ENCODE results near the gene EFCAB12.
A peak's percentile ranks its signal among the peaks of the same experiment; 100 is the strongest.

EFCAB12 gene

DNA sequence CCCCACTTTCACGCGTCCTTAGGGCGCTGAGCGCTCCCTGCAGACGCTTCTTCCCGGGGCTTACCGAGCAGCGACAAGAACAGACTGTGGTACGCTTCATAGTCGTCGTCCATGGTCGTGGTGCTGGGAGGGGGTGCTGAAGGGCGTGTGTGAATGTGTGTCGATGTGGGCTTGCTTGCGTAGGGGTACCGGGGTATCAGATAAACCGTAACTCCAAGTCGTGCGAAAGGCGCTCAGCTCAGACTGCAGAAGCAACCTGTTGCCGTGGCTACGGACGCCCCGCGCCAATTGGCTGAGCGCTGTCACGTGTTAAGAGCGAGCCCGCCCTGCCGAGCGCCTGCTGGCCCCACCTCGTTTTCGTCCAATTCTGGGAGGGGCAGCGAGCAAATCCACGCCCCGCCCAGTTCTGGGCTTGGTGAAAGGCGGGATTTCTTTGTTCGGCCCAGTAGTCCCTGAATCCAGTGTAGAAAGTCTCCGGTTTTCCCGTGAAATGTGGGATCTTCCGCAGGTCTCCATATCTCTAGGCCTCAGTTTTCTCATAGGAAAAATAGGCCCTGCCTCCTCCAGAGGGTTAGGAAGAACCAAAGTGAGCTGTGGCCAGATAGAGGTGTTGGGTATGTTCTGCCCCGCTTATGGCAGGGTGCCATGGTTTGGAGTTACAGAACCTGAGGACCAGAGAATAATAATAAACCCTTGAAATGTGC is at the start of gene EFCAB12:
TSS of gene EFCAB12 (minus strand) at position 261 of the 704 bp plus-strand sequence. CDS start at position 113, 148 bp downstream.
- peak; percentile 93 for DNase-seq

DNA sequence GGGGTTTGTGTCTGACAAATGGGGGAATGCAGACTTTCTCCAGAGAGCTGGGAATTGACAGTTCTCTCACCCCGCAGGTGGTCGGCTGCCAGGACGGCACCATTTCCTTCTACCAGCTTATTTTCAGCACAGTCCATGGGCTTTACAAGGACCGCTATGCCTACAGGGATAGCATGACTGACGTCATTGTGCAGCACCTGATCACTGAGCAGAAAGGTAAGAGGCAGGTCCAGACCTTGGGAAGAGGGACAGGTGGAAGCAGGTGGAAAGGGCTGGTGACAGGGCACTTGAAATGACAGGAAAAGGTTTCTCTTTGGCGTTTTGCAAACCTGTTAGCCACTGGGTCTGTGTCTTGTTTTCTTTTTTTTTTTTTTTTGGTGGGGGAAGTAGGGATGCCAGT is 48.1 kb upstream of the EFCAB12 start:
- DNase-seq = no peak

DNA sequence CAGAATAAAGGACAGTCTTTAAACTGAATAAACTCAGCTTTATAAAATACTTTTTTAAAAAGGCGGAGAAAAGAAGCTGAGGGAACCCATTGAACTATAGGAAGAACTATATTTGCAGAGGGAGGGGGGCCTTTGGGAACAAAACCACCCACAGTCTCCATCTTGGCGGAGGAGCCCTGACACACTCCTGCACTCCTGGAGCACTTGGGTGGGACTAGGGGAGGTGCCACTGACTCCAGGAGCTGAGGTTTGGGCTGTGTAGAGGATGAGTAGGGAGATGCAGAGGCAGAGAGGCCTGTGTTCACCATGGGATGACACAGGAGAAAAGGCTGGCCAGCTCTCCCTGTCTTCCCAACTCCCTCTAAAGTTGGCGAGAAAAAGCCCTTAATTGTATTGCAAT is 47.4 kb upstream of the EFCAB12 start:
- no peak for DNase-seq

DNA sequence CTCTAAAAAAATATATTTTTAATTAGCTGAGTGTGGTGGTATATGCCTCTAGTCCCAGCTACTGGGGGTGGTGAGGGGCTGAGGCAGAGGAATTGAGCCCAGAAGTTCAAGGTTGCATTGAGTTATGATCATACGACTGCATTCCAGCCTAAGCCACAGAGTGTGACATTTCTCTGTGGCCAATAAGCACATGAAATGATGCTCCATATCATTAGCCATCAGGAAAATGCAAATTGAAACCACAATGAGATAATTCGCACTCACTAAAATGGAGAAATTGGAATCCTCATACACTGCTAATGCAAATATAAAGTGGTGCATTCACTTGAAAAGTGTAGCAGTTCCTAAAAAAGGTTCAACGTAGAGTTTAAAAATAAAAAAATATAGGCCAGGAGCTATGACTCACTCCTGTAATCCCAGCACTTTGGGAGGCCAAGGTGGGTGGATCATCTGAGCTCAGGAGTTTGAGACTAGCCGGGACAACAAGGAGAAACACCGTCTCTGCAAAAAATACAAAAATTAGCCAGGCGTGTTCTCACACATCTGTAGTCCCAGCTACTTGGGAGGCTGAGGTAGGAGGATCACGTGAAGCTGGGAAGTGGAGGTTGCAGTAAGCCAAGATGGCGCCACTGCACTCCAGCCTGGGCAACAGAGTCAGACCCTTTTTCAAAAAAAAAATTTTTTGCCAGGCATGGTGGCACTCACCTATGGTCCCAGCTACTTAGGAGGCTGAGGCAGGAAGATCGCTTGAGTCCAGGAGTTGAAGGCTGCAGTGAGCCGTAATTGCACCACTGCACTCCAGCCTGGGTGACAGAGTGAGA is 46.8 kb upstream of the EFCAB12 start:
- DNase-seq = no peak

DNA sequence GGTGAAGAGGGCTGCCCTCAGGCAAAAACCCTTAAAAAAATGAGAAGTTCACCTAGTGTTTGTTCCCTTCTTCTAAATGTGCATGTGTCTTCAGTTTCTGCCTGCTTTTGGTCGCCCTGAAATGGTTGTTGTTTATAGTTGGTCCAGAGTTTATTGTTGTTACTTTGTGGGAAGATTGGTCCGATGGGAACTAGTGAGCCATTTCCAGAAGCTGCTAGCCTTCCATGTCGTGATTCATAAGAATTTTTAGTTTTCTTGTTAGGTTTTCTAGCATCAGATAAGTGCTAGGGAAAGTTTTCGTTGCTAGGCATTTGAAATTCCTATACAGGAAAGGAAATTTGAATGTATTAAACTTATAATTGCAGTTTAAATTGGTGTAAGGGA is 45.3 kb upstream of the EFCAB12 start:
- DNase-seq = no peak

DNA sequence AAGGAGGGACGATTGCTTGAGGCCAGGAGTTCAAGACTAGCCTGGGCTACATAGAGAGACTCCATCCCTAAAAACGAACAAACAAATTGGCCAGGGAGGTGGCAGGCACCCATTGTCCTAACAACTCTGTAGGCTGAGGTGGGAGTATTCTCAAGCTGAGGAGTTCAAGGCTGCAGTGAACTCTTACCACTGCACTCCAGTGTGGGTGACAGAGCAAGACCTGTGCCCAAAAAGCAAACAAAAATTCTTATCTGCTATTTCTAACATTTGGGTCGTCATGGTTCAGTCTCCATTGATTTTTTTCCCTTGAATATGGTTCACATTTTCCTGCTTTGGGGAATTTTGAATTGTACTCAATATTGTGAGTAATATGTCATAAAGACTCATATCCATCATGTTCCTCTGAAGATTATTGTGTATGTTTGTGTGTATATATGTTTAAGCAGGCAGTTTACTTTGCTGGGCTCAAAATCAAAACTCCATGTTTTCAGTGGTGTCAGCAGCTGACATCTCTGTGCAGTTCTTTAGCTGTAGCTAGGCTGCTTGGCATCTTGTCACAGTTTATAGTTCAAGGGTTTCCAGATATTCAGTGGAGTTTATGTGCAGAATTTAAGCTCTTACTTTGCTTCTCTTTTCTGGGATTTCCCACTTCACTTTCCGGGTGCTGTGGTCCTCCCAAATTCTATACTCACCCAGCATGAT is 44.8 kb upstream of the EFCAB12 start:
- DNase-seq = no peak

DNA sequence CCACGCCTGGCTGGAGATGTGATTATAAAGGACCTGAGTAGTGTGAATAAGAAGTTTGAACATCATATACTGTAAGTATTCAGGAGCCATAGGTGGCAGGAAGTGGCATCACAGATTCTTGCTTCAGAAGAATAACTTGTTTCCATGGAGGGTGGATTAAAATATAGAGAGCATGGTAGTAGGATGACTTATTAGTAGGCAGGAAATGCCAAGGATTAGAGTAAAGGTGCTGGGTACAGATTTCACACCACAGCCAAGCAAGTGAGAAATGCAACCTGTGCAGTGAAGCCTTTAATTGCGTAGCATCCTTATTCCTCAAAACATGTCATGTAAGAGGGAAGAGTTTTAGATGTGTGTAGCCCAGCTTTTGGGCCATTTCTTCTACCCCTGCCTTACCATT is 42.4 kb upstream of the EFCAB12 start:
- DNase-seq = no peak

DNA sequence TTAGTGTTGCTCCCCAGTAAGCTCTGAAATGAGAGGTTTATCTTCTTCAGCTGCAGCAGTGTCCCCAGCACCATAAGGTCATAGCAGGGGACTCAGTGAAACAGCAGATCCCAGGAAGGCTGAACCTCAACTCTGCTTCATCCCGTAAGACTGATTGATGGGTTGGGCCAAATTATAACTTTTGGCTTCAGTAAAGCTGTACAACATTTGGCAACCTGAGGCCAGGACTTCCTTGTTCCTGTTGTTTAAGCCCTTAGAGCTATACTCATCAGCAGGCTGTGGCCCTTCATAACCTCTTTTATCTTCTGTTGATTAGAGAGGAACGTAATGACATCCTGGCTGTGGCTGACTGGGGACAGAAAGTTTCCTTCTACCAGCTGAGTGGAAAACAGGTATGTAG is 40.6 kb upstream of the EFCAB12 start:
- DNase-seq = no peak

DNA sequence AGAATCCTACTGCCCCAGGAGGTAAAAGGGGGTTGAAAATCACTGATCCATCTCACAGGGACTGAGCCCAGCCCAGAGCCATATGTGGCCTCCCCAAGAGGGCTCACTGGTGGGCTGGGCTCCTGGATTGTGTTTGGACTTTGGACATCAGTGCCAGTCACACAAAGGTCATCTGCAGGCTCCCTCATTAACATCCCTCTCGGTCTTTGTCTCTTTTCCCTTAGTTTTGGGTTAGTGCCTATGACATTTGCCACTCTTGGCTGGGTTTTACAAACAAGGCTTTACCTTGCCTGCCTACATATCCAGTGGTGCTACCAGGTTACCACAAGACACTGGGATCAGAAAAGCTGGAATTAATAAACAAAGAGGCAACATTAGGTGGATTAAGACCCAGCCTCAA is 39.5 kb upstream of the EFCAB12 start:
- DNase-seq = no peak

DNA sequence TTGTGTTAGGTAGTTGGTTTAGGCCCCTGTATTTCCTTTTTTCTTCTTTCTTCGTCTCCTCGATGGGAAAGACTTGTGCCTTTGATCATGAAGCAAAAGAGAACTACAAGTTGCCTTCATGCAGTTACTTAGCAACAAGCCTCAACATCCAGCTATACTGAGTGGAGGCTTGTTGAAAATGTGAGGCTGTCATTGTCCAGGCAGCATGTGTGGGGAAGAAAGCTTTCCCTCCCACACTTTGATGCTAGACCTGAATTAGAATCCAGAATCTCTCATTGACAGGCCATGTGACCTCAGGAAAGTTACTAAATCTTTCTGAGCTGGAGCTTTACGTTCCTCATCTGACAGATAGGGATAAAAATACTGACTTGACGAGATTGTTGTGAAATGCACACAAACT is 35.3 kb upstream of the EFCAB12 start:
- no peak for DNase-seq

DNA sequence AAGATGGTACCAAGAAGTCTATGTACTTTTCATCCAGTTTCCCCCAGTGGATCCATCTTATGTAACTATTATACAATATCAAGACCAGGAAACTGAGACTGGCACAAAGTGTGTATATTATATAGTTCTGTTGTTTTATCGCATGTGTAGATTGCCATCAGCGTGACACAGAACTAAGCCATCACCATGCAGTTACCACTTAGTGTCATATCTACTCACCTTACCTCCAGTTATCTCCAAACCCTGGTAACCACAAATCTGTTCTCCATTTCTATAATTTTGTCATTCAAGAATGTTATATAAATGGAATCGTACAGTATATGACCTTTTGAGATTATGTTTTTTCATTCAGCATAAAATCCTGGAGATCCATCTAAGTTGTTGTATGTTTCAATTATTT is 34.7 kb upstream of the EFCAB12 start:
- no peak for DNase-seq

DNA sequence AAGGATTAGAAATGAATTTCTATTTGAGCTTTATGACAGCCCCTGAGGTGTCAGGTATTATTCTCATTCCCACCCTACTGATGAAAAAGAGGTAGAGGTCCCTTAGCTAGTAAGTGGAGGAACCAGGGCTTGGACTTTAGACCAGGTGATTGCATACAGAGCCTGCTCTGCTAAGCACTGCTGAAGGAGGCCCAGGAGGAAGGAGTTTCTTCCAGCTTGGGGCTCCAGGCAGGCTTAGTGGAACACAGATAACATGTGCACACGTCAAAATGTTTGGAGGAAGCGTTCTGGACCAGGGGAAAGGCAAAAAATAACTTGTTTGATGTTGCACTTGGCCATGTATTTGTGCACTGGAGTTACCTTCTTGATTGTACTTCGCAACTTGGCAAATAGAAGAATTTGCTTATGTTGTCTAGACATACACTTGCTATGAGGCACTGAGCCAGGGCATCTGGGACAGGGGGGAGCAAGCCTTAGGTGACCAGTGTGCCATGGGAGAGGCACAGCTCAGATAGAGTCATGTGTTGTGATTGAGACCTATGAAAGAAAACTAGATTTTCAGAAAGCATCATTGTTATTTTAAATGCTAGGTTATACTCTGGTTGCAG is 34.0 kb upstream of the EFCAB12 start:
- DNase-seq = no peak

DNA sequence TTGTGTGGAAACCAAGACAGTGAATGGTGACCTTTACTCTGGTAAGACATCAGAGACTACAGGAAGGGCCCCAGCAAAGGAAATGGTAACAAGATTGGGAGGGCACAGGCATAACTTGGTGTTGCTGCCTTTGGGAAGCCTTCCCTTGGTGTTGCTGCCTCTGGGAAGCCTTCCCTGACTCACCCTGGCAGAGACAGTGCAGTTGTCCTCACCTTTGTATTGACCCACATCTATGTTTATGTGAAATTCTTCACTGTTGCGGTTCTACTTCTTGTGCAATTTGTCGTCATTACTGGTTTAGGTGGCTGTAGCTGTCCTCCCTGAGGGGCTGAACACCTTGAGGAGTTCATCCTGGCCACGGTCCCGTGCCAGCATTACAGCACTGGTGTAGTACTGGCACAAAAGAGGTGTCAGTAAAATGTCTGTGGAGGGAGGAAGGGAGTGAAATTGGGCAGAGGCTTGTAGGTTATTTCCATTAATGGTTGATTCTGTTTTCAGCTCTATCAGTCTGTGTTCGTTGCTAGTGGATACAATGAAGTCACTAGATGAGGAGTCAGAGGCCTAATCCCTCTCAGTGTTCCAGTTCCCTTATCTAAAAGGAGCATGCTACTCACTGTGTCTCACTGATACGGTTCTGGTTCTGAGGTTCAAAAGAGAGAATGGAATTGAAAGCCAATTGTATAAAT is 33.2 kb upstream of the EFCAB12 start:
- DNase-seq = no peak

DNA sequence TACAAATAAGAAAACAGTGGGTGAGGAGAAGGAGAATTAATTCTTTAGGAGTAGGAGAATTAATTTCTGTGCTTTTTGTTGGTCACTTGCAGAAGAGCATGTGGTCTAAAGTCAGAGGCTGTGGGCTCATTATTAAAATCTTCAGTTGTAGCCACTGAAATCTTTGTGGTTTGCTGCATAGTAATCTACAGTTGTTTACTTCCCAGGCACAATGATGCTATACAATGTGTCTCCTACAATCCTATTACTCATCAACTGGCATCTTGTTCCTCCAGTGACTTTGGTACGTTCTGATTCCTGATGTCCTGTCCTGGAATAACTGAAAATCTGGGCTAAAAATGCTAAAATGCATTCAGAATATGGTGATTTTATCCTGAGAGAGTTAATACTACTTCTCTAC is 32.6 kb upstream of the EFCAB12 start:
- DNase-seq = no peak

DNA sequence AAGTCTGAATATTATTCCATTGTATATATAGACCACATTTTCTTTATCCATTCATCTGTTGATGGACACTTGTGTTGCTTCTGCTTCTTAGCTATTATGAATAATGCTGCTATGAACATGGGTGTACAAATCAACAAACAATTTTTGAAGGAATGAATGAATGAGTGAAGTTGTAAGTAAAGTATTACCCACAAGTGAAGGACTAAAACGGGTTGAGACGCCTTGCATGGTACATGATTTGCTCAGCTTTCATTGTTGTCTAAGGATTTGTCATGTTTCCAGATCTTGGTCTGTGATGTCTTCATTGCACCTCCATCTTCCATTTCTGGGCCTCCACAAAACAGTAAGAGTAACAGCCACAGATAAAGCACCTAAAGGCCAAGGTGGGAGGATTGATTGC is 32.1 kb upstream of the EFCAB12 start:
- no peak for DNase-seq

DNA sequence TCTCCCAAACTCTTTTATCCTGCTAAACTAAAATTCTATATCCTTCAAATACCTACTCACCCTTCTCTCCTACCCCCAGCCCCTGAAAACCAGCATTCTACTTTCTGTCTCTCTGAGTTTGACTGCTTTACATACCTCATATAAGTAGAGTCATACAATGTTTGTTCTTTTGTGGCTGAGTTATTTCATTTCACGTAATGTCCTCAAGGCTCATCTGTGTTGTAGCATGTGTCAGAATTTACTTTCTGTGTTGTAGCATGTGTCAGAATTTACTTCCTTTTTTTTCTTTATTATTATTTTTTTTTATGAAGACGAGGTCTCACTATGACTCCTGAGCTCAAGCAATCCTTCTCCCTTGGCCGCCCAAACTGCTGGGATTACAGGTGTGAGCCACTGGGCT is 31.7 kb upstream of the EFCAB12 start:
- DNase-seq = no peak

DNA sequence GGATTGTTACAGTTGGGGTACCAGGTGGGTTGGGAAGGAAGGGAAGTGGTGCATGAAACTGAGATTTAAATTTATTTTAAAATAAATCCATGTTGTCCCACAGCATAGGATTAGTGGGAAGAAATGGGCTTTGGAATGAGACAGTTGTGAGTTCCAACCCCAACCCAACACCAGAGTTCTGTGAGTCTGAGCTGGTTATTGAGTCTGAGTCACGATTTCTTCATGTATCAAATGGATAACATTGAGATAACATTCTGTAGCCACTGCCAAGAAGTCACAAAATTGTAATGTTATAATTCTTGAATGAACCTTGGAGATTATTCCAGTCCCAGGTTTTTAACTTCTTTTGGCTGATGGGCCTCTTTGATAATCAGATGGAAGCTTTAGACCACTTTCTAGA is 25.3 kb upstream of the EFCAB12 start:
- DNase-seq = no peak

DNA sequence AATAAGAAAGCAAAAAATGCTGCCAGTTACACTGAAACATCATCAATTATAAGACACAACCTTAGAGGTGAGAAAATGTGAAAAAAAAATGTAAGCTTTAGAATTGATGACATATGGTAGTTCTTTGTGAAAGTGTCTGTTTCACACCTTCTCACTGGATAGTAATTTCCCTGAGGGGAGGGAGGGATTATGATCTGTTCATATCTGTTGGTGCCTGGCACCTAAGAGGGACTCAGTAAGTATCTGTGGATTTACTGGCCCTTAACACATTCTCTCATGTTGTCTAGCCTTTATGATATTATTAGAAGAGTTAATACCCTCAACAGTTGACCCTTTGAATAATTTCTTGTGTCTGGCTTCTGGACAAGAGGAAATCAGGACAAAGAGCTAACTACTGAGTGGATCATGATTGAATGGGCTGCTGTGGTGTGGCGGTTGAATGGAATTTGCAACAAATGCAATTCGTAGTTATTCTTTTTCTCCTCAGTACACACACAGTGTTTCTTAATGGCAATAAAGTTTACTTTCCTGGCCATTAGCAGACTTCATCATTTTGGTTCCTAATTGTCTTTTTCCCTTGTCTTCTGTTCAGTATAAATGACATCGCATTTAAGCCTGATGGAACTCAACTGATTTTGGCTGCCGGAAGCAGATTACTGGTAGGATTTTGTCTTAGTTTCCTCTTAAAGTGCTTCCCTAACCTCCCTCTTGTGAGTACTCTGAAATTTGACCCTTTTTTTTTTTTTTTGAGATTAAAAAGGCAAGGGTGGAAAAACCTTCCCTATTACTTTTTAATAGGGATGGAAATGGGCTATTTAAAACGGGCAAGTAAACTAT is 21.1 kb upstream of the EFCAB12 start:
- DNase-seq = no peak

DNA sequence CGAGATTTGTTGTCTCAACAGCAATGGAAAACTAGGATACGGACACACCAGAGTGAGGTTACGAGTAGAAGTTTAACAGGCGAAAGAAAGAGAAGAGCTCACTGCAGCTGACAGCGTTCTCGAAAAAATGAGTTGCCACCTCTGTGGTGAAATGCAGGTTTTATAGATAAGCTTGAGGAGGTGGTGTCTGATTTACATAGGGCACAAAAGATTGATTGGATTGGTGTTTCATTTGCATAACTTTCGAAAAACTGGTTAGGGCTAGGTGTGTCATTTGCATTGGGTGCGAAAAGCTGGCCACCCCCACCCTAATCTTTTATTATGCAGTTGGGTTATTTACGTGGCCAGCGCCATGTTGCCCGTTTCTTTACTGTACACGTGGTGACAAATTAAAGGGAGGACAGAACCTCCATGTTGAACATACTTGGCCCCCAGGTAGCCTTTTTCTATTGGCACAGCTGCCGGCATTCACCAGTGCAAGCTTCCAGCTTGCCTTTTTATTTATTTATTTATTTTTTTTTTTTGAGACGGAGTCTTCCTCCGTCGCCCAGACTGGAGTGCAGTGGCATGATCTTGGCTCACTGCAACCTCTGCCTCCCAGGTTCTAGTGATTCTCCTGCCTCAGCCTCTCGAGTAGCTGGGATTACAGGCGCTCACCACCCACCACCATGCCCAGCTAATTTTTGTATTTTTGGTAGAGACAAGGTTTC is 19.9 kb upstream of the EFCAB12 start:
- no peak for DNase-seq

DNA sequence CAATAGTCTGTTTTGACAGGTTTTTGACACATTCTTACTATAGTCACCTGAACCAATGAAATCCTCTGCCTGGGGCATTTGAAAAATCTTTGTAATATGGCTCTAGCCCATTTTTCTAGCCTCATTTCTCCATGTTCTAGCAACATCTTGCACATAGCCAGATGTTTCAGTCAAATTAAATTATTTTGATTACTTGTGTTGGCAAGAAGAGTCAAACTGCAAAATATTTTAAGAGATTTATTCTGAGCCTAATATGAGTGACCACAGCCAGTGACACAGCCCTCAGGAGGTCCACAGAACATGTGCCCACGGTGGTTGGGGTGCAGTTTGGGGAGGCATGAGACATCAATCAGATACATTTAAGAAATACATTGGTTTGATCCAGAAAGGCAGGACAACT is 18.5 kb upstream of the EFCAB12 start:
- no peak for DNase-seq

DNA sequence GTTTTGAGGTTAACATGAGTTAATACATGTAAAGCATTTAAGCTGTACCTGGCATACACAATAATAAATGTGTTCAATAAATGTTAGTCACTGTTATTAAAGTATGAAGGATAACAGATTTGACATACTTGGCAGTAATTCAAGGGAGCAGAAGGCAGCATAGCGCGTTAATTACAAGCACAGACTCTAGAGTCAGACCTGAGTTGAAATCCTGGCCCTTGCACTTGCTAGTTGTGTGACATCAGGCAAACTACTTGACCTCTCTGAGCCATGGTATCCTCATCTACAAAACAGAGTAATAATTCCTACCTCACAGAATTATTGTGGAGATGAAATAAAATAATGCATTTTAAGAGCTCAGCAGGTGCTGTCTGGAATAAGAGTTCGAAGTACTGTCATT is 17.0 kb upstream of the EFCAB12 start:
- DNase-seq = no peak
